ENCODE data around the gene ZFYVE19.

Gene ZFYVE19

DNA sequence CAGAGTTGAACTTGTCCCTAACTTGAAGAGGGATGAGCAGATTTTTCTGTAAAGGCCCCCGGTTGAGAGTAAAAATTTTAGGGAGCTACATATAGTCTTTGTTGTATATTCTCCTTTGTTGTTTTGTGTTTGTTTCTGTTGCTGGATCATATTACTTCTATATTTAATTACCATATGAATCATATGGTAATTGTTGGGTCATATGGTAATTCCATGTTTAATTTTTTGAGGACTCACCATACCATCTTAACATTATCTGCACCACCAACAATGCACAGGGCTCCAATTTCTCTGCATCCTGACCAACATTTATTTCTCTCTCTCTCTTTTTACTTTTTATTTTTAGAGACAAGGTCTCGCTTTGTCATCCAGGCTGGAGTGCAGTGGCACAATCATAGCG, 7.4 kb upstream of the ZFYVE19 start:
- Histone ChIP-seq H3K27me3 (ENCODE audit: insufficient read depth, low read length, poor library complexity, severe bottlenecking) (no peaks in the 10 kb centered on the region), H3K9ac (ENCODE audit: low read depth, low read length, poor library complexity, severe bottlenecking) (no peak overlapping the region), H3K79me2 (ENCODE audit: insufficient read depth, low read length) (peaks cover 7% of the 10 kb centered on the region; the same call in 1 of the 2 replicates), H3K9me2 (replicated peaks; ENCODE audit: low read depth, low read length) (no peaks in the 10 kb centered on the region), H2AFZ (ENCODE audit: low read length) (no peak overlapping the region), H3K4me2 (ENCODE audit: low read depth, low read length, poor library complexity, severe bottlenecking) (no peak overlapping the region), H3K4me3 (ENCODE audit: low read length, poor library complexity, severe bottlenecking) (no peak overlapping the region), H3K9me3 (ENCODE audit: insufficient read depth, low read depth, low read length) (no peaks in the 10 kb centered on the region), H4K20me1 (ENCODE audit: insufficient read depth, low read length, poor library complexity, severe bottlenecking) (no peaks in the 10 kb centered on the region), H3K4me1 (ENCODE audit: insufficient read depth, low read length, poor library complexity, severe bottlenecking) (no peaks in the 10 kb centered on the region), H3K36me3 (ENCODE audit: insufficient read depth, low read length) (no peaks in the 10 kb centered on the region), H3F3A (ENCODE audit: low read depth) (no peaks in the 10 kb centered on the region)
- TF ChIP-seq EZH2phosphoT487 (IDR thresholded peaks at IDR 0.05; ENCODE audit: borderline replicate concordance): no peak
- TF ChIP-seq, protein P1, sequence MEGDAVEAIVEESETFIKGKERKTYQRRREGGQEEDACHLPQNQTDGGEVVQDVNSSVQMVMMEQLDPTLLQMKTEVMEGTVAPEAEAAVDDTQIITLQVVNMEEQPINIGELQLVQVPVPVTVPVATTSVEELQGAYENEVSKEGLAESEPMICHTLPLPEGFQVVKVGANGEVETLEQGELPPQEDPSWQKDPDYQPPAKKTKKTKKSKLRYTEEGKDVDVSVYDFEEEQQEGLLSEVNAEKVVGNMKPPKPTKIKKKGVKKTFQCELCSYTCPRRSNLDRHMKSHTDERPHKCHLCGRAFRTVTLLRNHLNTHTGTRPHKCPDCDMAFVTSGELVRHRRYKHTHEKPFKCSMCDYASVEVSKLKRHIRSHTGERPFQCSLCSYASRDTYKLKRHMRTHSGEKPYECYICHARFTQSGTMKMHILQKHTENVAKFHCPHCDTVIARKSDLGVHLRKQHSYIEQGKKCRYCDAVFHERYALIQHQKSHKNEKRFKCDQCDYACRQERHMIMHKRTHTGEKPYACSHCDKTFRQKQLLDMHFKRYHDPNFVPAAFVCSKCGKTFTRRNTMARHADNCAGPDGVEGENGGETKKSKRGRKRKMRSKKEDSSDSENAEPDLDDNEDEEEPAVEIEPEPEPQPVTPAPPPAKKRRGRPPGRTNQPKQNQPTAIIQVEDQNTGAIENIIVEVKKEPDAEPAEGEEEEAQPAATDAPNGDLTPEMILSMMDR (conservative IDR thresholded peaks at IDR 0.05; ENCODE audit: low read length): no peak

DNA sequence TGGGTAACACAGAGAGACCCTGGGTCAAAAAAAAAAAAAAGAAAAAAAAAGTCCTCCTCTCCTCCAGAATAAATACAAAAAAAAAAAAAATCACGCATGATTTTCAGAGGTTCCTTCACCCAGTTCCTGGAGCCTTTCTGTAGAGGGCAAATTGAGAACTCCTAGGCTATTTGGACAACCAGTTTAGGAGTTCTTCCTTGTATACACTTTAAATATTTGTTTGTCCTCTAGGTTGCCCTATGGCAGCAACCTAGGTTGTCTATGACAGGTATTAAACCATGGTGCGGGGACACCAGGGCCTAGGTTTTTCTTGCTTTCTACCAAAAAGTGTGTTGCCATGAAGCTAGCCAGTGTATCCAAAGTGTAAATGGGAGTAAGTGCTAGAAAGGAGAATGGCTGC, 3.8 kb upstream of the ZFYVE19 start:
- peaks cover 3% of the 10 kb centered on the region for H3K4me1 ChIP-seq (ENCODE audit: insufficient read depth, low read length, poor library complexity, severe bottlenecking)
- H3K9me2 ChIP-seq (replicated peaks; ENCODE audit: low read depth, low read length): no peaks in the 10 kb centered on the region
- no peaks in the 10 kb centered on the region for H3F3A ChIP-seq (ENCODE audit: low read depth)
- no peak overlapping the region for H3K9ac ChIP-seq (ENCODE audit: low read depth, low read length, poor library complexity, severe bottlenecking)
- no peak overlapping the region for H2AFZ ChIP-seq (ENCODE audit: low read length)
- no peak overlapping the region for H3K4me3 ChIP-seq (ENCODE audit: low read length, poor library complexity, severe bottlenecking)
- H3K4me2 ChIP-seq (ENCODE audit: low read depth, low read length, poor library complexity, severe bottlenecking): no peak overlapping the region
- H3K27me3 ChIP-seq (ENCODE audit: insufficient read depth, low read length, poor library complexity, severe bottlenecking): no peaks in the 10 kb centered on the region
- TF ChIP-seq EZH2phosphoT487 (IDR thresholded peaks at IDR 0.05; ENCODE audit: borderline replicate concordance): no peak
- TF ChIP-seq, protein P1 (conservative IDR thresholded peaks at IDR 0.05; ENCODE audit: low read length): no peak
- no peaks in the 10 kb centered on the region for H4K20me1 ChIP-seq (ENCODE audit: insufficient read depth, low read length, poor library complexity, severe bottlenecking)
- no peaks in the 10 kb centered on the region for H3K36me3 ChIP-seq (ENCODE audit: insufficient read depth, low read length)
- peaks cover 22% of the 10 kb centered on the region; the same call in 1 of the 2 replicates for H3K79me2 ChIP-seq (ENCODE audit: insufficient read depth, low read length)
- H3K9me3 ChIP-seq (ENCODE audit: insufficient read depth, low read depth, low read length): no peaks in the 10 kb centered on the region

DNA sequence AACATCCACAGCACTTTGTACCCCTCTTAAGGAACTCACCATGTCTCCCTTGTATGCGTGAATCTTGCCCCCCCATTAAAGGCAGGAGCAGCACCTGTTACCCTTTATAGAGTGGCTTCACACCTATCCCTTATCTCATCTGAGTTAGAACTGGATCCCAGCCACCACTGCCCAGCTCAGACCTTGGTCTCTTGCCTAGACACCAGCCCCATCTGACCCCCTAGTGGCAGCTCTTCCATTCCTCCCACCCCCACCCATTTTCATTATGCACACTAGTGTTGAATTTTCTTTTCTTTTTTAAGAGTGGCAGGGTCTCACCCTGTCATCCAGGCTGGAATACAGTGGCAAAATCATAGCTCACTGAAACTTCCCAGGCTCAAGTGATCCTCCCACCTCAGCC, 3.2 kb upstream of the ZFYVE19 start:
- no peak overlapping the region for H3K9ac ChIP-seq (ENCODE audit: low read depth, low read length, poor library complexity, severe bottlenecking)
- no peaks in the 10 kb centered on the region for H3F3A ChIP-seq (ENCODE audit: low read depth)
- H2AFZ ChIP-seq (ENCODE audit: low read length): no peak overlapping the region
- H3K36me3 ChIP-seq (ENCODE audit: insufficient read depth, low read length): no peaks in the 10 kb centered on the region
- no peak overlapping the region for H3K4me3 ChIP-seq (ENCODE audit: low read length, poor library complexity, severe bottlenecking)
- H3K4me1 ChIP-seq (ENCODE audit: insufficient read depth, low read length, poor library complexity, severe bottlenecking): peaks cover 7% of the 10 kb centered on the region
- H3K27me3 ChIP-seq (ENCODE audit: insufficient read depth, low read length, poor library complexity, severe bottlenecking): no peaks in the 10 kb centered on the region
- H4K20me1 ChIP-seq (ENCODE audit: insufficient read depth, low read length, poor library complexity, severe bottlenecking): no peaks in the 10 kb centered on the region
- TF ChIP-seq EZH2phosphoT487 (IDR thresholded peaks at IDR 0.05; ENCODE audit: borderline replicate concordance): no peak
- TF ChIP-seq, protein P1 (conservative IDR thresholded peaks at IDR 0.05; ENCODE audit: low read length): peak; percentile 32; the same call in 1 of the 2 replicates
- no peak overlapping the region for H3K4me2 ChIP-seq (ENCODE audit: low read depth, low read length, poor library complexity, severe bottlenecking)
- H3K9me3 ChIP-seq (ENCODE audit: insufficient read depth, low read depth, low read length): no peaks in the 10 kb centered on the region
- H3K9me2 ChIP-seq (replicated peaks; ENCODE audit: low read depth, low read length): no peaks in the 10 kb centered on the region
- peaks cover 26% of the 10 kb centered on the region; the same call in 1 of the 2 replicates for H3K79me2 ChIP-seq (ENCODE audit: insufficient read depth, low read length)

Measured in Loucy (cell line).